Measurements from ENCODE around the gene F3. TPM values are rescaled to one million over a fixed set of nuclear protein-coding genes. Genes with fewer than 3 reads are reported as not detected.

The F3 gene
- total and polyA plus RNA-seq, 2 experiments from 2014 or later, result 93.7 to 116 TPM

- Histone ChIP-seq H3K4me2 (ENCODE audit: unreplicated experiment) (no peak overlapping the region), H4K20me1 (ENCODE audit: insufficient read depth) (no peaks in the 10 kb centered on the region), H3K9me2 (ENCODE audit: insufficient read depth) (no peaks in the 10 kb centered on the region), H3K27ac (no peak overlapping the region), H3K36me3 (ENCODE audit: low read depth) (peaks cover 17% of the 10 kb centered on the region), H3K4me3 (no peak overlapping the region), H3K79me2 (ENCODE audit: insufficient read depth) (no peaks in the 10 kb centered on the region), H2AFZ (no peak overlapping the region), H3K9me3 (ENCODE audit: low read depth) (no peaks in the 10 kb centered on the region), H3F3A (ENCODE audit: insufficient read depth) (no peaks in the 10 kb centered on the region), H3K4me1 (ENCODE audit: insufficient read depth) (no peaks in the 10 kb centered on the region), H3K27me3 (replicated peaks; ENCODE audit: insufficient read depth) (no peaks in the 10 kb centered on the region), H3K9ac (no peak overlapping the region)
- in situ Hi-C loops (cut with MboI), result no loop called here
- 97 to 100% methylated on average over 1 of the region's 1 CpG for WGBS, 2 experiments (ENCODE audit: low coverage in 1 of 2, low lambda C conversion rate in 2 of 2, missing lambda C conversion rate in 2 of 2)
- TF ChIP-seq EZH2phosphoT487 (IDR thresholded peaks at IDR 0.05; ENCODE audit: insufficient read depth, low read depth) (no peak), EZH2 (IDR thresholded peaks at IDR 0.05; ENCODE audit: insufficient read depth, poor library complexity, severe bottlenecking) (no peak)
- DNase-seq, result no peak
Observed at GRCh38 chr1:94504601-94505000, 37.0 kb downstream of the F3 start.

- WGBS, 2 experiments (ENCODE audit: low coverage in 1 of 2, low lambda C conversion rate in 2 of 2, missing lambda C conversion rate in 2 of 2), result 89 to 92% methylated on average over 4 of the region's 4 CpGs
- Histone ChIP-seq H3K9me3 (ENCODE audit: low read depth) (no peaks in the 10 kb centered on the region), H4K20me1 (ENCODE audit: insufficient read depth) (no peaks in the 10 kb centered on the region), H3K4me2 (ENCODE audit: unreplicated experiment) (no peak overlapping the region), H3K27ac (no peak overlapping the region), H3K79me2 (ENCODE audit: insufficient read depth) (no peaks in the 10 kb centered on the region), H3K27me3 (replicated peaks; ENCODE audit: insufficient read depth) (no peaks in the 10 kb centered on the region), H3K4me3 (no peak overlapping the region), H3K9ac (no peak overlapping the region), H3K36me3 (ENCODE audit: low read depth) (peaks cover 27% of the 10 kb centered on the region), H3K4me1 (ENCODE audit: insufficient read depth) (no peaks in the 10 kb centered on the region), H2AFZ (no peak overlapping the region), H3F3A (ENCODE audit: insufficient read depth) (no peaks in the 10 kb centered on the region), H3K9me2 (ENCODE audit: insufficient read depth) (no peaks in the 10 kb centered on the region)
- no peak for TF ChIP-seq EZH2 (IDR thresholded peaks at IDR 0.05; ENCODE audit: insufficient read depth, poor library complexity, severe bottlenecking)
- TF ChIP-seq EZH2phosphoT487 (IDR thresholded peaks at IDR 0.05; ENCODE audit: insufficient read depth, low read depth), result no peak
- no peak for DNase-seq
- in situ Hi-C loops (cut with MboI), result no loop called here
Observed at GRCh38 chr1:94503153-94503552, 38.4 kb downstream of the F3 start.

- in situ Hi-C loops (cut with MboI), result no loop called here
- H3K4me1 ChIP-seq (ENCODE audit: insufficient read depth), result no peaks in the 10 kb centered on the region
- H3K9ac ChIP-seq, result no peak overlapping the region
- H3K27ac ChIP-seq, result no peak overlapping the region
- peaks cover 27% of the 10 kb centered on the region for H3K36me3 ChIP-seq (ENCODE audit: low read depth)
- H3K9me2 ChIP-seq (ENCODE audit: insufficient read depth), result no peaks in the 10 kb centered on the region
- H3K27me3 ChIP-seq (replicated peaks; ENCODE audit: insufficient read depth), result no peaks in the 10 kb centered on the region
- DNase-seq, result no peak
- TF ChIP-seq EZH2 (IDR thresholded peaks at IDR 0.05; ENCODE audit: insufficient read depth, poor library complexity, severe bottlenecking) (no peak), EZH2phosphoT487 (IDR thresholded peaks at IDR 0.05; ENCODE audit: insufficient read depth, low read depth) (no peak)
- H3K4me3 ChIP-seq, result no peak overlapping the region
- 98 to 100% methylated on average over 4 of the region's 4 CpGs for WGBS, 2 experiments (ENCODE audit: low coverage in 1 of 2, low lambda C conversion rate in 2 of 2, missing lambda C conversion rate in 2 of 2)
- no peaks in the 10 kb centered on the region for H3K79me2 ChIP-seq (ENCODE audit: insufficient read depth)
- H3F3A ChIP-seq (ENCODE audit: insufficient read depth), result no peaks in the 10 kb centered on the region
- H4K20me1 ChIP-seq (ENCODE audit: insufficient read depth), result no peaks in the 10 kb centered on the region
- no peak overlapping the region for H2AFZ ChIP-seq
- no peak overlapping the region for H3K4me2 ChIP-seq (ENCODE audit: unreplicated experiment)
- no peaks in the 10 kb centered on the region for H3K9me3 ChIP-seq (ENCODE audit: low read depth)
Observed at GRCh38 chr1:94501935-94502334, 39.6 kb downstream of the F3 start.

- Histone ChIP-seq H3F3A (ENCODE audit: insufficient read depth) (no peaks in the 10 kb centered on the region), H3K27me3 (replicated peaks; ENCODE audit: insufficient read depth) (no peaks in the 10 kb centered on the region), H3K4me1 (ENCODE audit: insufficient read depth) (no peaks in the 10 kb centered on the region), H2AFZ (no peak overlapping the region), H3K27ac (no peak overlapping the region), H3K4me2 (ENCODE audit: unreplicated experiment) (no peak overlapping the region), H3K36me3 (ENCODE audit: low read depth) (peaks cover 26% of the 10 kb centered on the region), H3K79me2 (ENCODE audit: insufficient read depth) (no peaks in the 10 kb centered on the region), H3K9ac (no peak overlapping the region), H3K4me3 (no peak overlapping the region), H4K20me1 (ENCODE audit: insufficient read depth) (no peaks in the 10 kb centered on the region), H3K9me2 (ENCODE audit: insufficient read depth) (no peaks in the 10 kb centered on the region), H3K9me3 (ENCODE audit: low read depth) (no peaks in the 10 kb centered on the region)
- TF ChIP-seq EZH2phosphoT487 (IDR thresholded peaks at IDR 0.05; ENCODE audit: insufficient read depth, low read depth) (no peak), EZH2 (IDR thresholded peaks at IDR 0.05; ENCODE audit: insufficient read depth, poor library complexity, severe bottlenecking) (no peak)
- WGBS, 2 experiments (ENCODE audit: low coverage in 1 of 2, low lambda C conversion rate in 2 of 2, missing lambda C conversion rate in 2 of 2), result 97 to 100% methylated on average over 2 of the region's 2 CpGs
- in situ Hi-C loops (cut with MboI), result no loop called here
- peak; percentile 8 for DNase-seq
Observed at GRCh38 chr1:94501426-94501825, 40.1 kb downstream of the F3 start.
